HG03378 (cell line): ENCODE measurements around the gene ZNF219.
"Not testable (repeated sequence)": the region's sequence is repeated elsewhere in the genome, so short reads cannot be mapped to it uniquely, and the experiment has no call there.

ENCODE experiments used
- ATAC-seq: cut with Tn5 transposase; IDR thresholded peaks from one replicate; pipeline ENCODE4 v1.9.1; 2021; ENCODE audit warnings: mild to moderate bottlenecking, moderate library complexity; ENCODE audit not compliant: unreplicated experiment

The ZNF219 gene

GRCh38 chr14:21048638-21049037 lies 49.8 kb downstream of the ZNF219 start:
- no peak for ATAC-seq

GRCh38 chr14:21047378-21047781 lies 51.1 kb downstream of the ZNF219 start:
- ATAC-seq, result no peak

- ATAC-seq, result no peak
Measured at GRCh38 chr14:21043974-21044618, 54.4 kb downstream of the ZNF219 start.

- no peak for ATAC-seq
Measured at GRCh38 chr14:21043387-21043973, 55.0 kb downstream of the ZNF219 start.

GRCh38 chr14:21042918-21043317 lies 55.5 kb downstream of the ZNF219 start:
- no peak for ATAC-seq

GRCh38 chr14:21041676-21042433 lies 56.6 kb downstream of the ZNF219 start, which contains the start of gene RNASE7:
Gene RNASE7, plus strand, starts transcription at chr14:21042362. Its CDS starts 631 bp downstream, at chr14:21042993.
- ATAC-seq, result no peak

- not testable (repeated sequence) for ATAC-seq
Measured at GRCh38 chr14:21040941-21041340, 57.5 kb downstream of the ZNF219 start.

GRCh38 chr14:21040370-21040925 lies 58.0 kb downstream of the ZNF219 start:
- ATAC-seq, result no peak
